DND-41 (cell line): Measurements from ENCODE around the gene SERINC5.

ENCODE experiments used
- ATAC-seq: fragments of 200-7000 bp; cut with Tn5 transposase; 3 replicates; pipeline ENCODE4 v1.9.1; 2021; ENCODE audit warnings: low read depth; ENCODE audit not compliant: insufficient read depth
- DNase-seq: peaks from one replicate; pipeline ENCODE4 v3.0.0-alpha.2; 2020
- H2AFZ ChIP-seq: 2 replicates; pipeline ENCODE4 v1.6.0; 2012; ENCODE audit warnings: low read depth, low read length
- H3K27ac ChIP-seq: 2 replicates; pipeline ENCODE4 v1.5.1; 2012; ENCODE audit warnings: low read length, inconsistent platforms
- H3K27me3 ChIP-seq: fragments of 200-600 bp; sonication (generic); 2 replicates; pipeline ENCODE4 v1.6.0; 2012; ENCODE audit warnings: low read length, mild to moderate bottlenecking, inconsistent platforms; ENCODE audit not compliant: insufficient read depth, poor library complexity
- H3K36me3 ChIP-seq: 2 replicates; pipeline ENCODE4 v1.5.1; 2012; ENCODE audit warnings: low read length, inconsistent platforms; ENCODE audit not compliant: insufficient read depth
- H3K4me1 ChIP-seq: 2 replicates; pipeline ENCODE4 v1.5.1; 2012; ENCODE audit warnings: mild to moderate bottlenecking, low read length; ENCODE audit not compliant: insufficient read depth
- H3K4me2 ChIP-seq: 2 replicates; pipeline ENCODE4 v1.6.0; 2012; ENCODE audit warnings: mild to moderate bottlenecking, moderate library complexity, low read length, inconsistent platforms; ENCODE audit not compliant: insufficient read depth
- H3K4me3 ChIP-seq, 2 experiments: fragments of 200-600 bp in 1 of 2; shearing (Covaris generic) in 1 of 2; 2 replicates each; pipeline ENCODE4 v1.5.1; 2012 to 2016; ENCODE audit warnings: inconsistent platforms in 2 of 2, low read length in 2 of 2, mild to moderate bottlenecking in 2 of 2, low read depth in 1 of 2, moderate library complexity in 1 of 2
- H3K79me2 ChIP-seq: 2 replicates; pipeline ENCODE4 v1.6.0; 2012; ENCODE audit warnings: low read length, inconsistent platforms; ENCODE audit not compliant: insufficient read depth
- H3K9ac ChIP-seq: 2 replicates; pipeline ENCODE4 v1.6.0; 2012; ENCODE audit warnings: low read depth, mild to moderate bottlenecking, inconsistent platforms, low read length, moderate library complexity
- H3K9me3 ChIP-seq: 2 replicates; pipeline ENCODE4 v1.5.1; 2012; ENCODE audit warnings: low read length, moderate library complexity, mild to moderate bottlenecking, inconsistent platforms; ENCODE audit not compliant: insufficient read depth, severe bottlenecking
- H4K20me1 ChIP-seq: 2 replicates; pipeline ENCODE4 v1.6.0; 2012; ENCODE audit warnings: low read length; ENCODE audit not compliant: insufficient read depth
- EZH2 ChIP-seq: IDR thresholded peaks from 3 replicates; pipeline ENCODE4 v1.6.1; 2012; ENCODE audit warnings: borderline replicate concordance, low read depth, mild to moderate bottlenecking, moderate library complexity, low read length, inconsistent platforms; ENCODE audit not compliant: severe bottlenecking
- TF ChIP-seq, protein P1 (sequence below): IDR thresholded peaks from 2 replicates; pipeline ENCODE4 v1.5.1; 2012; ENCODE audit warnings: borderline replicate concordance, low read length, moderate library complexity, mild to moderate bottlenecking; ENCODE audit not compliant: poor library complexity, severe bottlenecking; ENCODE audit errors: extremely low read depth

Gene SERINC5

DNA sequence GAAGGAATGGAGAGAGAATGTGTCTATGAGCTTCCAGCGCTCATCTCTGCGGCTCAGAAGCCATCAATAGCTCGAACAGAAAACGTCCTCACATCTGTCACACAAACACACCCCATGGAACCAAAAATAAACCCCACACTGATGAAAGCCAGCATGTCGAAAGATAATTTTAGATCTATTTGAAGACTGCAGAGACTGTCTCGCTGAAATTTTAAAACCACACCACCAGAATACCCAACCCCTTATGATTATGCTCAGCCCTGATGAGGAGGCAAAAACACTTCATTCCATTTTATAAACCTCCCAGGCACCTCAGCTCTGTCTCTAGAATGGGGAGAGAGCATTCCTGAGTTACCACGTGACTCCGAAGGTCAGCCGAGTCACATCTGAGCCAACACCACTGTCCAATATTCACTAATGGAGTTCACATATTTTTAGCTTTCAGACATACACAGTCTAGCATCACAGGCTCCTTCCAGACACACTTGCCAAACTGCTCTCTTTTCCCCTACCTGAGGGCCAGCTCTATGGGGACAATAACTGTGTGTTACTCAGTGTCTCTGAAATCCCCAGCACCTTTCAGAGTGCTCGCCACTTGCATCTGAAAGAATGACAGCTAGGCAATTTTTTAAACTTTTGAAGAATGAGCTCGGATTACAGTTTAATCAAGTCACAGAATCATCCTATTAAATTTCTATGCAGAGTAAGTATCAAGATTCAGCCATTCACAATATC, 63.2 kb downstream of the SERINC5 start:
- H3K36me3 ChIP-seq = peaks cover 7% of the 10 kb centered on the region
- DNase-seq (no peak), ATAC-seq (peak; percentile 31; the same call in 2 of the 3 replicates)
- H3K4me2 ChIP-seq = peak overlapping the region; percentile 32
- peak overlapping the region; percentile 86 for H3K27ac ChIP-seq
- no peak overlapping the region for H3K4me3 ChIP-seq
- H3K79me2 ChIP-seq = peaks cover 89% of the 10 kb centered on the region
- H3K9me3 ChIP-seq = no peaks in the 10 kb centered on the region
- H2AFZ ChIP-seq = no peak overlapping the region
- no peaks in the 10 kb centered on the region for H3K27me3 ChIP-seq
- peak overlapping the region; percentile 37; the same call in 1 of the 2 replicates for H3K9ac ChIP-seq
- H3K4me1 ChIP-seq = peaks cover 94% of the 10 kb centered on the region
- H4K20me1 ChIP-seq = no peaks in the 10 kb centered on the region
- no peak for TF ChIP-seq EZH2

DNA sequence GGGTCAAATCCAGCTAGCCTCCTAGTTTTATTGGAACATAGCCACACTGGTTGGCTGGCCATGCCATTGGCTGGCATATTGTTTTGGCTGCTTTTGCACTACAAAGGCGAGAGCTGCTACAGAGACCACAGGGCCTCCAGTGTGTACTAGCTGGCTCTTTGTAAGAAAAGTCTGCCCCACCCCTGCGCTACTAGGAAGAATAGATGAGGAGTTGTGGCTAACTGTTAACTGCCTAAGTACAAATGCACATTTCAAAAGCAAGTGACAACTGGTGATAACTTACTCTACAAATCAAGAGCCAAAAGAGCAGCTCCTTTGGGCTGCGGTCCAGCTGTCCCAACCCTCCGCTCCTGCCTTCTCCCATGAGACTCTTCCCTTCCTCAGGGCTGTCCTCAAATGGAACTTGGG, 63.9 kb downstream of the SERINC5 start:
- peaks cover 90% of the 10 kb centered on the region for H3K79me2 ChIP-seq
- no peaks in the 10 kb centered on the region for H3K27me3 ChIP-seq
- H3K27ac ChIP-seq = peak overlapping the region; percentile 86
- peak; percentile 62 for DNase-seq
- no peaks in the 10 kb centered on the region for H3K9me3 ChIP-seq
- no peak overlapping the region for H2AFZ ChIP-seq
- peaks cover 7% of the 10 kb centered on the region for H3K36me3 ChIP-seq
- no peak overlapping the region; a peak in 1 of 4 replicates for H3K4me3 ChIP-seq
- ATAC-seq = peak; percentile 84
- H3K9ac ChIP-seq = peak overlapping the region; percentile 37; the same call in 1 of the 2 replicates
- no peaks in the 10 kb centered on the region for H4K20me1 ChIP-seq
- H3K4me2 ChIP-seq = peak overlapping the region; percentile 32
- H3K4me1 ChIP-seq = peaks cover 95% of the 10 kb centered on the region
- TF ChIP-seq EZH2 = no peak
- TF ChIP-seq, protein P1, sequence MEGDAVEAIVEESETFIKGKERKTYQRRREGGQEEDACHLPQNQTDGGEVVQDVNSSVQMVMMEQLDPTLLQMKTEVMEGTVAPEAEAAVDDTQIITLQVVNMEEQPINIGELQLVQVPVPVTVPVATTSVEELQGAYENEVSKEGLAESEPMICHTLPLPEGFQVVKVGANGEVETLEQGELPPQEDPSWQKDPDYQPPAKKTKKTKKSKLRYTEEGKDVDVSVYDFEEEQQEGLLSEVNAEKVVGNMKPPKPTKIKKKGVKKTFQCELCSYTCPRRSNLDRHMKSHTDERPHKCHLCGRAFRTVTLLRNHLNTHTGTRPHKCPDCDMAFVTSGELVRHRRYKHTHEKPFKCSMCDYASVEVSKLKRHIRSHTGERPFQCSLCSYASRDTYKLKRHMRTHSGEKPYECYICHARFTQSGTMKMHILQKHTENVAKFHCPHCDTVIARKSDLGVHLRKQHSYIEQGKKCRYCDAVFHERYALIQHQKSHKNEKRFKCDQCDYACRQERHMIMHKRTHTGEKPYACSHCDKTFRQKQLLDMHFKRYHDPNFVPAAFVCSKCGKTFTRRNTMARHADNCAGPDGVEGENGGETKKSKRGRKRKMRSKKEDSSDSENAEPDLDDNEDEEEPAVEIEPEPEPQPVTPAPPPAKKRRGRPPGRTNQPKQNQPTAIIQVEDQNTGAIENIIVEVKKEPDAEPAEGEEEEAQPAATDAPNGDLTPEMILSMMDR = no peak

DNA sequence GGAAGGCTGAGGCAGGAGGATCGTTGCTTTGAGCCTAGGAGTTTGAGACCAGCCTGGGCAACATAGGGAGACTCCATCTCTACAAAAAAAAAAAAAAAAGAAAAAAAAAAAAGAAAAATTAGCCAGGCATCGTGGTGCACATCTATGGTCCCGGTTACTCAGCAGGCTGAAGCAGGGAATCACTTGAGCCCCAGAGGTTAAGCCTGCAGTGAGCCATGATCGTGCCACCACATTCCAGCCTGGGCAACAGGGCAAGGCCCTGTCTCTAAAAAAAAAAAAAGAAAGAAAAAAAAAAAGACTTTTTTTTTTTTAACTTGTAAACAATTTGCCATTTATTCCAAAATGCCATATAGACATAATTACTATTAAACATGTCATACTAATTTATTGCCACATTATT, 64.5 kb downstream of the SERINC5 start:
- Histone ChIP-seq H3K4me1 (peaks cover 100% of the 10 kb centered on the region), H3K79me2 (peaks cover 92% of the 10 kb centered on the region), H3K4me2 (peak overlapping the region; percentile 32; the same call in 1 of the 2 replicates), H3K4me3 (no peak overlapping the region), H2AFZ (no peak overlapping the region), H3K9me3 (no peaks in the 10 kb centered on the region), H3K27ac (peak overlapping the region; percentile 86), H3K36me3 (peaks cover 7% of the 10 kb centered on the region), H3K9ac (peak overlapping the region; percentile 37; the same call in 1 of the 2 replicates), H4K20me1 (no peaks in the 10 kb centered on the region), H3K27me3 (no peaks in the 10 kb centered on the region)
- ATAC-seq (no peak), DNase-seq (no peak)
- TF ChIP-seq, protein P1 = no peak
- TF ChIP-seq EZH2 = no peak

DNA sequence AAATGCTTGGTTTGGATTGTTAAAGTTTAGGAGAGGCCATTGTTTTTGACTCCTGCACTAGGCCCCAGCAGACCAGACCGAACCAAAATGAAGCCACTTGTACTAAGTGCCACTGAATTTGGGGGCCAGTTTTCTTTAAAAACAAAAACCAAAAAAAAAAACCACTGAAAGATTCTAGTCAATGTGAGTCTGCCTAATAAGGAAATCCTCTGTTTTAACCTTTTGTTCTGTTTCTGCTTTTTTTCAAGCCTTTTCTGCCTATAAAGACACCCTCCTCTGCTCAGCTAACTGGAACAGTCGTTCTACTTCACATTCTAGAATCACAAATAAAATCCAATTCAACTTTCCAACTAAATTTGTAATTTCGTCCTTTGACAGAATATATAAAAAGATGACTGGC, 64.9 kb downstream of the SERINC5 start:
- Histone ChIP-seq H3K9me3 (no peaks in the 10 kb centered on the region), H3K4me3 (no peak overlapping the region), H3K27ac (peak overlapping the region; percentile 86), H4K20me1 (no peaks in the 10 kb centered on the region), H2AFZ (no peak overlapping the region), H3K4me1 (peaks cover 100% of the 10 kb centered on the region), H3K9ac (no peak overlapping the region), H3K27me3 (no peaks in the 10 kb centered on the region), H3K4me2 (no peak overlapping the region), H3K36me3 (peaks cover 7% of the 10 kb centered on the region; the same call in 1 of the 2 replicates), H3K79me2 (peaks cover 91% of the 10 kb centered on the region)
- TF ChIP-seq, protein P1 = no peak
- no peak for TF ChIP-seq EZH2
- ATAC-seq (no peak), DNase-seq (no peak)
